ENCODE data around the gene BRD9. TPM values are rescaled to one million over a fixed set of nuclear protein-coding genes. Genes with fewer than 3 reads are reported as not detected.

BRD9 gene
- total and polyA plus RNA-seq, 9 of the 15 experiments (the other 6 are each of a cell fraction or from before 2014, with no cell fraction given), result 2.4 to 68.7 (median 44.9) TPM

- no peaks in the 10 kb centered on the region for H3K9me1 ChIP-seq (ENCODE audit: control insufficient read depth, insufficient read depth, low read length)
- 93% methylated on average over 36 of the region's 44 CpGs for WGBS (ENCODE audit: insufficient coverage, low coverage, missing lambda C conversion rate)
- no TSS peak for BruUV-seq (replicated peaks)
- peaks cover 0 to 9% of the 10 kb centered on the region in 2 experiments; a peak in 1 of 5 replicates for H3K4me1 ChIP-seq (replicated peaks in 1 of 2; ENCODE audit: control insufficient read depth in 2 of 2, insufficient read depth in 2 of 2, low read length in 2 of 2)
- no peak overlapping the region for H3K9ac ChIP-seq (ENCODE audit: insufficient read depth in 1 of 2, low read depth in 2 of 2, low read length in 2 of 2)
- DNase-seq (ENCODE audit: extremely low read depth in 1 of 4, low spot score in 3 of 4) (no peak), FAIRE-seq (no peak), ATAC-seq (no peak)
- no peaks in the 10 kb centered on the region for H3K27me3 ChIP-seq (ENCODE audit: control insufficient read depth in 2 of 2, insufficient read depth in 2 of 2, low read length in 2 of 2)
- no peak overlapping the region for H3K4me3 ChIP-seq
- POLR2A ChIA-PET, result interaction anchor here (1.1 to 1.3 kb wide), 2 partner anchors 10 to 20 kb away, joined by 3 to 4 read pairs; partner anchors contain the start of genes BRD9 and TRIP13
- peak; percentile 61 for TF ChIP-seq RBM22 (IDR thresholded peaks at IDR 0.05; ENCODE audit: low read depth, low read length, poor library complexity, severe bottlenecking)
- peak; percentile 49; the same call in 1 of the 2 replicates for TF ChIP-seq FOSL1 (tag; conservative IDR thresholded peaks at IDR 0.05)
- TF ChIP-seq RBFOX2 (IDR thresholded peaks at IDR 0.05; ENCODE audit: low read depth, low read length), result peak; percentile 40; the same call in 1 of the 2 replicates
- TF ChIP-seq POLR2G (IDR thresholded peaks at IDR 0.05; ENCODE audit: low read depth, low read length), result peak; percentile 69
- TF ChIP-seq EP300 (IDR thresholded peaks at IDR 0.05; ENCODE audit: low read length), result no peak
- no peaks in the 10 kb centered on the region for H3K79me2 ChIP-seq (ENCODE audit: control insufficient read depth, insufficient read depth, low read length)
- intact Hi-C loops (cut with micrococcal nuclease) (no loop called here), in situ Hi-C loops (cut with MboI) (no loop called here)
- CTCF ChIA-PET (ENCODE audit: low intra/inter-chr PET ratio), result no interaction called here
- H3K36me3 ChIP-seq (ENCODE audit: control insufficient read depth, insufficient read depth, low read length), result peaks cover 95% of the 10 kb centered on the region; the same call in 2 of the 3 replicates
- H2AFZ ChIP-seq (ENCODE audit: low read depth, low read length), result no peak overlapping the region
- H3K9me3 ChIP-seq (replicated peaks; ENCODE audit: control insufficient read depth, insufficient read depth, low read depth, low read length), result no peaks in the 10 kb centered on the region
- no peak overlapping the region for H3K27ac ChIP-seq (ENCODE audit: extremely low read depth, low read depth, low read length)
- no peak overlapping the region for H3K4me2 ChIP-seq (ENCODE audit: insufficient read depth, low read length)
- peaks cover 5% of the 10 kb centered on the region; the same call in 1 of the 2 replicates for H4K20me1 ChIP-seq (replicated peaks; ENCODE audit: control insufficient read depth, insufficient read depth, low read length)
Measured at GRCh38 chr5:912280-913091, 19.9 kb upstream of the BRD9 start.

All from K562 (cell line).